Activated naive CD4-positive, alpha-beta T cell treated with anti-CD3 and anti-CD28 coated beads, Interleukin-2, amount 50 U/mL, for 24 hours (primary cell): Measurements from ENCODE around the gene GFER.

ENCODE experiments used
- H3K27ac Mint-ChIP-seq: one replicate; pipeline ENCODE4 v1.8.0; 2021; ENCODE audit warnings: mild to moderate bottlenecking, mixed read lengths
- H3K27me3 Mint-ChIP-seq: one replicate; pipeline ENCODE4 v1.8.0; 2021; ENCODE audit warnings: mixed read lengths
- H3K36me3 Mint-ChIP-seq: one replicate; pipeline ENCODE4 v1.8.0; 2021; ENCODE audit warnings: mixed read lengths
- H3K4me1 Mint-ChIP-seq: one replicate; pipeline ENCODE4 v1.8.0; 2021; ENCODE audit warnings: mixed read lengths
- H3K4me3 Mint-ChIP-seq: one replicate; pipeline ENCODE4 v1.8.0; 2021; ENCODE audit warnings: mild to moderate bottlenecking, mixed read lengths
- H3K9me3 Mint-ChIP-seq: one replicate; pipeline ENCODE4 v1.8.0; 2021; ENCODE audit warnings: mixed read lengths

Gene GFER

GRCh38 chr16:2019518-2019920, 35.5 kb downstream of the GFER start, which contains the start of gene NPW:
TSS of gene NPW (plus strand) at chr16:2019785.
- no peaks in the 10 kb centered on the region for H3K36me3 Mint-ChIP-seq
- no peaks in the 10 kb centered on the region for H3K9me3 Mint-ChIP-seq
- no peak within 1 kb of the TSS for H3K27ac Mint-ChIP-seq
- H3K4me1 Mint-ChIP-seq: no peaks in the 10 kb centered on the region
- peaks cover 11% of the 10 kb centered on the region for H3K27me3 Mint-ChIP-seq
- no peak within 1 kb of the TSS for H3K4me3 Mint-ChIP-seq

DNA sequence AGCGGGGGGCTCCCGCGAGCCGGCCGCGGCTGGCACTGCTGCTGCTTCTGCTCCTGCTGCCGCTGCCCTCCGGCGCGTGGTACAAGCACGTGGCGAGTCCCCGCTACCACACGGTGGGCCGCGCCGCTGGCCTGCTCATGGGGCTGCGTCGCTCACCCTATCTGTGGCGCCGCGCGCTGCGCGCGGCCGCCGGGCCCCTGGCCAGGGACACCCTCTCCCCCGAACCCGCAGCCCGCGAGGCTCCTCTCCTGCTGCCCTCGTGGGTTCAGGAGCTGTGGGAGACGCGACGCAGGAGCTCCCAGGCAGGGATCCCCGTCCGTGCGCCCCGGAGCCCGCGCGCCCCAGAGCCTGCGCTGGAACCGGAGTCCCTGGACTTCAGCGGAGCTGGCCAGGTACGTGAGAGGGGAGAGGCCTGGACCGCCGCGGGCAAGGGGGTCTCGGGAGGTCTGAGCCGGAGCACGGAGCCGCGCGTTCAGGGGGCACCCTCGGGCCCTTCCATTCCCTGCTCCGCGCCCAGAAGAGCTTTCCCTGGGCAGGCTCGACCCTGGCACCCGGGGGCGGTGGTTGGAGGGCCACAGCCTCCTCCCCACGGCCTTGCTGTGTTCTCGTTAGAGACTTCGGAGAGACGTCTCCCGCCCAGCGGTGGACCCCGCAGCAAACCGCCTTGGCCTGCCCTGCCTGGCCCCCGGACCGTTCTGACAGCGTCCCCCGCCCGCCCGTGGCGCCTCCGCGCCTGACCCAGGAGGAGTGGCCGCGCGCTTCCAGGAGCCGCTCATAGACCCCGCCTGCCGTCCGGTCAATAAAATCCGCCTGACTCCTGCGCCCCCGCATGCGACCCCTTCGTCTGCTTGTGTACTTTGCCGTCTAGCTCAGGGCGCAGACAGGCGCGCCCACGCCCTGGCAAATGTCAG, 36.2 kb downstream of the GFER start:
- Mint-ChIP-seq H3K27ac (no peak overlapping the region), H3K9me3 (no peaks in the 10 kb centered on the region), H3K36me3 (no peaks in the 10 kb centered on the region), H3K4me3 (no peak overlapping the region), H3K4me1 (no peaks in the 10 kb centered on the region), H3K27me3 (peaks cover 11% of the 10 kb centered on the region)

- Mint-ChIP-seq H3K36me3 (no peaks in the 10 kb centered on the region), H3K27ac (peak overlapping the region; percentile 25), H3K27me3 (peaks cover 11% of the 10 kb centered on the region), H3K9me3 (no peaks in the 10 kb centered on the region), H3K4me1 (peaks cover 4% of the 10 kb centered on the region), H3K4me3 (peak overlapping the region; percentile 27)
These were observed 38.7 kb downstream of the GFER start for GRCh38 chr16:2022723-2023091.

GRCh38 chr16:2023092-2024031, 39.4 kb downstream of the GFER start:
- Mint-ChIP-seq H3K36me3 (no peaks in the 10 kb centered on the region), H3K4me3 (peak overlapping the region; percentile 4), H3K9me3 (no peaks in the 10 kb centered on the region), H3K27me3 (peaks cover 11% of the 10 kb centered on the region), H3K27ac (no peak overlapping the region), H3K4me1 (peaks cover 4% of the 10 kb centered on the region)

GRCh38 chr16:2024032-2024420, 40.0 kb downstream of the GFER start:
- Mint-ChIP-seq H3K4me3 (no peak overlapping the region), H3K4me1 (peaks cover 4% of the 10 kb centered on the region), H3K27me3 (peaks cover 8% of the 10 kb centered on the region), H3K9me3 (no peaks in the 10 kb centered on the region), H3K27ac (peak overlapping the region; percentile 19), H3K36me3 (no peaks in the 10 kb centered on the region)

GRCh38 chr16:2025251-2025650, 41.3 kb downstream of the GFER start:
- Mint-ChIP-seq H3K4me1 (peaks cover 4% of the 10 kb centered on the region), H3K9me3 (no peaks in the 10 kb centered on the region), H3K27me3 (peaks cover 8% of the 10 kb centered on the region), H3K36me3 (no peaks in the 10 kb centered on the region), H3K27ac (no peak overlapping the region), H3K4me3 (no peak overlapping the region)

GRCh38 chr16:2025878-2026460, 42.0 kb downstream of the GFER start:
- Mint-ChIP-seq H3K4me1 (peaks cover 4% of the 10 kb centered on the region), H3K9me3 (no peaks in the 10 kb centered on the region), H3K27ac (no peak overlapping the region), H3K27me3 (peaks cover 5% of the 10 kb centered on the region), H3K36me3 (no peaks in the 10 kb centered on the region), H3K4me3 (peak overlapping the region; percentile 49)

GRCh38 chr16:2026461-2027023, 42.5 kb downstream of the GFER start, which contains the start of gene NHERF2:
TSS of gene NHERF2 (plus strand) at chr16:2026902. CDS start at chr16:2027006, 104 bp downstream.
- Mint-ChIP-seq H3K4me3 (peak within 1 kb of the TSS; percentile 77), H3K36me3 (no peaks in the 10 kb centered on the region), H3K27me3 (peaks cover 4% of the 10 kb centered on the region), H3K4me1 (peaks cover 4% of the 10 kb centered on the region), H3K9me3 (no peaks in the 10 kb centered on the region), H3K27ac (no peak within 1 kb of the TSS)

DNA sequence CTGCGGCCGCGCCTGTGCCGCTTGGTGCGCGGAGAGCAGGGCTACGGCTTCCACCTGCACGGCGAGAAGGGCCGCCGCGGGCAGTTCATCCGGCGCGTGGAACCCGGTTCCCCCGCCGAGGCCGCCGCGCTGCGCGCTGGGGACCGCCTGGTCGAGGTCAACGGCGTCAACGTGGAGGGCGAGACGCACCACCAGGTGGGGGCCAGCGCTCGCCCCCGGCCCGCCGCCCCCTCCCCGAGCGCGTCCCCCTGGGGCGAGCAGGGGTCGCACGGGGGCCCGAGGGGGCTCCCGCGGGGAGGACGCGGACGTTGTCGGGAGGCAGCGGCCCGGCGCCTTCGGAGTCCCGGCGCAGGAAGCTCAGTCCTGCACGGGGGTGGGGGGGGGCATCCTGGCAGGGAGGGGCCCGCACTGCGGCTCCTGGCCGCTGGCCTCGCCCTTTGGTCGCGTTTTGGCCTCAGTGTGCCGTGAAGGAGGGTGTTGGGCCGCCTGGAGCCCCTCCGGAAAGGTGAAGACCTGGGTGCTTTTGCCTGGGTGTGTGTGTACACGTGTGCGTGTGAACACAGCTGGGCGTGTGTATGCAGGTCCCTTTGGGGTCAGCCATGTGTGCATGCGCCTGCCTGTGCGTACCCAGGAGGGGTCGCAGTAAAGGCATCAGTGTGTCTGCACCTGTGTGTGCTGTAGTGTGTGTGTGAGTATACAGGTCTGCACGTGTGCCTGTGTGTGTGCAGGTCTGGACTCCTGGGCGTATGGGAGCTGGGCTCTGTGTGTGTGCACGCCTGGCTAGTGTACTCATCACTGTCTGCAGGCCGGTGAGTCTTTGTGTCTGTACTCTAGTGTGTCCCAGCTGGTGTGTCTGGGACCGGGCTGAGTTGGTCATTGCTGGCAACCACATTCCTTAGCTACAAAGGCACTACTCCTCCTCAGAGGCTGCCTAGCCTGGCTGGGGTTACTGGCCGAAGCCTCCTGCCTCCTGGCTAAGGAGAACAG, 43.3 kb downstream of the GFER start:
- Mint-ChIP-seq H3K9me3 (no peaks in the 10 kb centered on the region), H3K4me3 (peak overlapping the region; percentile 77), H3K36me3 (no peaks in the 10 kb centered on the region), H3K4me1 (peaks cover 4% of the 10 kb centered on the region), H3K27me3 (peaks cover 2% of the 10 kb centered on the region), H3K27ac (no peak overlapping the region)

- no peaks in the 10 kb centered on the region for H3K27me3 Mint-ChIP-seq
- H3K4me3 Mint-ChIP-seq: peak overlapping the region; percentile 44
- H3K4me1 Mint-ChIP-seq: peaks cover 4% of the 10 kb centered on the region
- H3K9me3 Mint-ChIP-seq: no peaks in the 10 kb centered on the region
- no peak overlapping the region for H3K27ac Mint-ChIP-seq
- H3K36me3 Mint-ChIP-seq: no peaks in the 10 kb centered on the region
These were observed 44.2 kb downstream of the GFER start for GRCh38 chr16:2028146-2028545.

GRCh38 chr16:2028620-2029220, 44.7 kb downstream of the GFER start:
- Mint-ChIP-seq H3K4me1 (peaks cover 4% of the 10 kb centered on the region), H3K27me3 (no peaks in the 10 kb centered on the region), H3K27ac (no peak overlapping the region), H3K4me3 (no peak overlapping the region), H3K9me3 (no peaks in the 10 kb centered on the region), H3K36me3 (no peaks in the 10 kb centered on the region)

GRCh38 chr16:2029350-2029749, 45.4 kb downstream of the GFER start:
- Mint-ChIP-seq H3K9me3 (no peaks in the 10 kb centered on the region), H3K36me3 (no peaks in the 10 kb centered on the region), H3K27me3 (no peaks in the 10 kb centered on the region), H3K4me3 (no peak overlapping the region), H3K4me1 (peaks cover 4% of the 10 kb centered on the region), H3K27ac (no peak overlapping the region)

DNA sequence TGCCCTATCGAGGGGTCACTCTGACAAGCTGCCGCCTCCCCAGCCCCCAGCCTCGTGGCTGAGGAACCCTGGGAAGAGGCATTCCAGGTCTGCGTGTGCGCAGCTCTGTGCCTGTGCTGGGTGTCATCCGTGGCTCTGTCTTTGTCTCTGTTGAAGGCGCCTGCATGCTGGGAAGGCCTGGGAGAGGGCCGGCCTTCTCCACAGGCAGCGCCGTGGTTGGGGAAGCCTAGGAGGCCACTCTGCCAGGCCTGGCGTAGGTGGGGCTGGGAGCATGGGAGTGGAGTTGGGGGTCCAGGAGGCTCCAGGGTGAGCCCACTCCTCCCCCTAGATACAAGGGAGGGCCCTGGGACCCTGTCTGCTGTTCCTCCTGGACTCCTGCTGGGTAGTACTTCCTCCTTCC, 46.0 kb downstream of the GFER start:
- no peak overlapping the region for H3K4me3 Mint-ChIP-seq
- H3K36me3 Mint-ChIP-seq: no peaks in the 10 kb centered on the region
- H3K27ac Mint-ChIP-seq: no peak overlapping the region
- peaks cover 4% of the 10 kb centered on the region for H3K4me1 Mint-ChIP-seq
- H3K27me3 Mint-ChIP-seq: no peaks in the 10 kb centered on the region
- no peaks in the 10 kb centered on the region for H3K9me3 Mint-ChIP-seq

DNA sequence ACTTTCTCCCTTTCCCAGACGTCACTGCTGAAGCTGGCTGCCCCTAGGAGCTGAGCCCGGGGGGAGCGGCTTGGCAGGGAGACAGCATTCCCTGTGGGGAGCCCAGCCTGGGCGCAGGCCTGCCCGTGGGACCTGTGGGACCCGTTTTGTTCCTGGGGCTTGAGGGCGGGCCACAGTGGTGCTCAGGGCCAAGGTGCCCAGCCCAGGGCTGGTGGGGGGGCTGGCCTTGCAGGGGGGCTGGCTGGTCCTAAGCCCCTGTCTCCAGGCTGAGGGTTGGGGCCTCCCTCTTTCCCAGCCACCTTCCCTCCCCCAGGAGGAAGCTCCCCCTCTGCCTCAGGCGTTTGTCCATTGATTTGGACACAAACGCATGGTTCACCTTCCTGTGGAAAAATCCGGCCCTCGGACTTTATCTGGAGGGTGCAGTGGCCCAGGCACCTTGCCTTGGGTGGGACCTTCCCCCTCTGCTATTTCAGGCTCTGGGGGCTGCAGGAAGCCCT, 47.1 kb downstream of the GFER start:
- no peak overlapping the region for H3K27ac Mint-ChIP-seq
- H3K36me3 Mint-ChIP-seq: no peaks in the 10 kb centered on the region
- H3K4me3 Mint-ChIP-seq: no peak overlapping the region
- H3K4me1 Mint-ChIP-seq: peaks cover 4% of the 10 kb centered on the region
- H3K9me3 Mint-ChIP-seq: no peaks in the 10 kb centered on the region
- no peaks in the 10 kb centered on the region for H3K27me3 Mint-ChIP-seq
